22Rv1 (cell line): ENCODE data around the gene EVPL.
"Not testable (repeated sequence)": the region's sequence is repeated elsewhere in the genome, so short reads cannot be mapped to it uniquely, and the experiment has no call there.

Experiments
- H3K27ac ChIP-seq: fragments of 450-650 bp; 2 replicates; pipeline ENCODE4 v1.5.1; 2017
- CTCF ChIP-seq: fragments of 450-650 bp; IDR thresholded peaks from 2 replicates; pipeline ENCODE4 v1.5.1; 2017; ENCODE audit warnings: mild to moderate bottlenecking
- ZFX ChIP-seq: fragments of 450-650 bp; IDR thresholded peaks from 2 replicates; pipeline ENCODE4 v1.6.1; 2017; ENCODE audit warnings: antibody characterized with exemption, borderline replicate concordance

Gene EVPL

GRCh38 chr17:76051561-76051960 lies 24.5 kb upstream of the EVPL start:
- H3K27ac ChIP-seq = no peak overlapping the region

GRCh38 chr17:76050538-76051467 lies 23.7 kb upstream of the EVPL start:
- no peak overlapping the region for H3K27ac ChIP-seq
- no peak for TF ChIP-seq CTCF
- TF ChIP-seq ZFX = no peak

More at GRCh38 chr17:76051561-76051960, 24.5 kb upstream of the EVPL start:
- TF ChIP-seq CTCF (no peak), ZFX (no peak)

GRCh38 chr17:76049836-76050537 lies 22.9 kb upstream of the EVPL start:
- TF ChIP-seq ZFX (no peak), CTCF (no peak)
- no peak overlapping the region for H3K27ac ChIP-seq

GRCh38 chr17:76049239-76049638 lies 22.1 kb upstream of the EVPL start:
- no peak overlapping the region for H3K27ac ChIP-seq
- TF ChIP-seq ZFX (no peak), CTCF (no peak)

GRCh38 chr17:76048711-76049110 lies 21.6 kb upstream of the EVPL start:
- H3K27ac ChIP-seq = no peak overlapping the region
- TF ChIP-seq CTCF (no peak), ZFX (no peak)

GRCh38 chr17:76048025-76048605 lies 21.0 kb upstream of the EVPL start:
- TF ChIP-seq CTCF (no peak), ZFX (no peak)
- no peak overlapping the region for H3K27ac ChIP-seq

- TF ChIP-seq ZFX = no peak
- no peak for TF ChIP-seq CTCF
These were observed 19.0 kb upstream of the EVPL start for GRCh38 chr17:76046064-76046463.

GRCh38 chr17:76044475-76045007 lies 17.4 kb upstream of the EVPL start:
- not testable (repeated sequence) for H3K27ac ChIP-seq

More at GRCh38 chr17:76046064-76046463, 19.0 kb upstream of the EVPL start:
- no peak overlapping the region for H3K27ac ChIP-seq

- H3K27ac ChIP-seq = not testable (repeated sequence)
These were observed 15.8 kb upstream of the EVPL start for GRCh38 chr17:76042868-76043267.
